Gastroesophageal sphincter (tissue), 4 donors: ENCODE results near the gene PRPSAP1. TPM values are rescaled to one million over a fixed set of nuclear protein-coding genes. Genes with fewer than 3 reads are reported as not detected.

Experiments
- ATAC-seq: fragments of 150-250 bp; one replicate; pipeline ENCODE4 v1.9.1; 2016; ENCODE audit warnings: mild to moderate bottlenecking, moderate library complexity
- H3K27ac ChIP-seq, 4 donors: fragments of 200-600 bp; sonication (generic) in 3 of 4; 1 replicate in 3 of 4; 2 replicates in 1 of 4; pipeline ENCODE4 v1.5.1; 2016 to 2019
- H3K27me3 ChIP-seq: fragments of 200-600 bp; sonication (generic); one replicate; pipeline ENCODE4 v1.5.1; 2019
- H3K36me3 ChIP-seq, 2 donors: fragments of 200-600 bp; sonication (generic); one replicate each; pipeline ENCODE4 v1.5.1; 2019; ENCODE audit warnings: control low read depth in 1 of 2
- H3K4me1 ChIP-seq, 3 donors: fragments of 200-600 bp; sonication (generic); 1 replicate in 2 of 3; 2 replicates in 1 of 3; pipeline ENCODE4 v1.5.1; 2016 to 2019; ENCODE audit warnings: control low read depth in 2 of 3
- H3K4me3 ChIP-seq, 2 donors: fragments of 200-600 bp; sonication (generic); one replicate each; pipeline ENCODE4 v1.5.1; 2019; ENCODE audit warnings: mild to moderate bottlenecking in 1 of 2, moderate library complexity in 1 of 2
- H3K9me3 ChIP-seq, 3 donors: fragments of 200-600 bp; sonication (generic); one replicate each; pipeline ENCODE4 v1.5.1; 2017 to 2019; ENCODE audit warnings: control low read depth in 2 of 3
- EP300 ChIP-seq: sonication (generic); formaldehyde crosslinking; IDR thresholded peaks from one replicate; pipeline ENCODE4 v1.6.1; 2017; ENCODE audit warnings: antibody characterized with exemption, mild to moderate bottlenecking
- POLR2A ChIP-seq, 2 donors: fragments of 450-650 bp; IDR thresholded peaks; one replicate each; pipeline ENCODE4 v1.6.1; 2017; ENCODE audit warnings: antibody characterized with exemption in 2 of 2, mild to moderate bottlenecking in 2 of 2, moderate library complexity in 1 of 2
- POLR2AphosphoS5 ChIP-seq: sonication (generic); formaldehyde crosslinking; IDR thresholded peaks from one replicate; pipeline ENCODE4 v1.6.1; 2017; ENCODE audit warnings: antibody characterized with exemption
- WGBS, 2 donors: methylation state at CpG; one replicate each; pipeline ENCODE4 v1.1.5; 2018; ENCODE audit warnings: low coverage in 1 of 2; 5-methylcytosine and 5-hydroxymethylcytosine counted together
- total RNA-seq, 4 donors: library from RNA; depleted of rRNA; stranded (reverse); fragments of >200 nt; gene quantifications; one replicate each; pipeline ENCODE4 v1.1.0, GENCODE V29; 2016
- TF ChIP-seq, protein P1 (sequence below), 4 experiments: fragments of 200-600 bp in 2 of 4; fragments of 450-650 bp in 2 of 4; sonication (generic) in 1 of 4; IDR thresholded peaks; one replicate each; pipeline ENCODE4 v1.5.1; 2017 to 2019; ENCODE audit warnings: antibody characterized with exemption in 4 of 4, mild to moderate bottlenecking in 2 of 4, moderate library complexity in 2 of 4

The PRPSAP1 gene
- total RNA-seq, 4 donors from 2014 or later: 44.7 to 48.5 (median 46.6) TPM

DNA sequence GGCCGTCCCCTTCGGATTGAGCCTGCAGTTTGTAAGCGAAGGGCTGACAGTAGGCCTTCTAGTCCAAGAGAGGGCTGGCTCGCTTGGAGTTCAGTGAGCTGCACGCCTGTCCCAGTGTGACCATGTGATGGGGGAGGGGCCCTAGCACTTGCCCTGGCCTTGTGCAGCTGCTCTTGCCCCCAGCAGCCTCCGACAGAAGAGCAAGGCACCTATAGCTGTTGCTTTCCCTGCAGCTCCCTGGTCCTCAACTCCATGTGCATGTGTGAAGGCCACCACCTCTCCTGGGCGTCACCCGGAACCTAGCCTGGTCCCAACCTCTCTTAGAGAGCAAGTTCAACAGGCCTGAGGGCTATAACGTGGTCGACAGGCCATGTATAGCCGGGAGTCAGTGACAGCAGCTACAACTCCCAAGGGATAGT lies 36.3 kb upstream of the PRPSAP1 start:
- Histone ChIP-seq H3K4me3 (no peak overlapping the region), H3K27me3 (peaks cover 10% of the 10 kb centered on the region), H3K4me1 (peaks cover 0 to 27% (median 9%) of the 10 kb centered on the region in 3 donors), H3K27ac (no peak overlapping the region), H3K36me3 (peaks cover 0 to 52% of the 10 kb centered on the region in 2 donors), H3K9me3 (no peaks in the 10 kb centered on the region)
- TF ChIP-seq, protein P1, sequence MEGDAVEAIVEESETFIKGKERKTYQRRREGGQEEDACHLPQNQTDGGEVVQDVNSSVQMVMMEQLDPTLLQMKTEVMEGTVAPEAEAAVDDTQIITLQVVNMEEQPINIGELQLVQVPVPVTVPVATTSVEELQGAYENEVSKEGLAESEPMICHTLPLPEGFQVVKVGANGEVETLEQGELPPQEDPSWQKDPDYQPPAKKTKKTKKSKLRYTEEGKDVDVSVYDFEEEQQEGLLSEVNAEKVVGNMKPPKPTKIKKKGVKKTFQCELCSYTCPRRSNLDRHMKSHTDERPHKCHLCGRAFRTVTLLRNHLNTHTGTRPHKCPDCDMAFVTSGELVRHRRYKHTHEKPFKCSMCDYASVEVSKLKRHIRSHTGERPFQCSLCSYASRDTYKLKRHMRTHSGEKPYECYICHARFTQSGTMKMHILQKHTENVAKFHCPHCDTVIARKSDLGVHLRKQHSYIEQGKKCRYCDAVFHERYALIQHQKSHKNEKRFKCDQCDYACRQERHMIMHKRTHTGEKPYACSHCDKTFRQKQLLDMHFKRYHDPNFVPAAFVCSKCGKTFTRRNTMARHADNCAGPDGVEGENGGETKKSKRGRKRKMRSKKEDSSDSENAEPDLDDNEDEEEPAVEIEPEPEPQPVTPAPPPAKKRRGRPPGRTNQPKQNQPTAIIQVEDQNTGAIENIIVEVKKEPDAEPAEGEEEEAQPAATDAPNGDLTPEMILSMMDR (IDR thresholded peaks at IDR 0.05): no peak
- TF ChIP-seq POLR2AphosphoS5 (no peak), POLR2A (IDR thresholded peaks at IDR 0.05) (no peak), EP300 (no peak)
- ATAC-seq: no peak
- WGBS, 2 donors: 54 to 81% methylated on average over 3 to 4 of the region's 11 CpGs

DNA sequence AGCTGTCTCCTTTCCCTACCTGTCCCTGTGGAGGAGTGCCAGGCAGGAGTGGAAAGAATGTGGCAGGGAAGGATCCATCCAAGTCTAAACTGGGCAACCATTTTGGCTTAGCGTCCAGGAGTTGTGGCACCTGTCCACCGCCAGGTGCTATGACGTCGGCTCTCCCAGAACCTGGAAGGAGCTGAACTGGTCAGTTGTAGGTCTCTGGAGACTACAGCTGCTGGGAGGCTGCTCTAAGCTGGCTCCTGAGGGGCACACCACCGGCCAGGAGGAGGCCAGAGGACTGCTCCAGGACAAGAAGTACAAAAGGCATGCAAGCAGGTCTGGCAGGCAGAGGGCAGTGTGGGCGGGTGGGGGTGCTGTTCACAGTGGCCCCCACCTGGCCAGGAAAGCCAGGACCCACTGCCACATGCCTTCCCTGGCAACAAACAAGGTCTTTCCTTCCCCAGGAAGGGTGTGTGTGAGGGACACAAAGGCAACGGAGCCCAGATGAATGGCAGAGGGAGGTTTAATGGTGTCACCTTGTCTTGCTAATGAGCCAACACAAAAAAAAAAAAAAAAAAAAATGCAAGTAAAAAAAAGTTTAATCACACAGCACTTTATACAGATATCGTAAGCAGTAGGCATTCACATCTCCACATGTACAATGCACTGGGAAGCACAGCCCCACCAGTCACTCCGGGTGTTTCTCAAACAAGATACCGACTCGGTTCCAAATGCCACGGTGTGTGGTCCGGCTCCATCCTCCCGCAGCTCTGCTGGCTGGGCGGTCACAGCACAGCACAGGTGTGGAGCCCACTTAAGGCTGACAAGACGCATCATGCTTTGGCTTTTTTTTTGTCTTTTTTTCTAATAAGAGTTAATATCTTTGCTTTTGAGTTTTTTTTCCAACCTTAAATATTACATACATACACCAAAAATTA lies 35.5 kb upstream of the PRPSAP1 start:
- Histone ChIP-seq H3K4me1 (peaks cover 0 to 35% (median 9%) of the 10 kb centered on the region in 3 donors), H3K36me3 (peaks cover 0 to 44% of the 10 kb centered on the region in 2 donors), H3K4me3 (no peak overlapping the region), H3K9me3 (no peaks in the 10 kb centered on the region), H3K27me3 (peaks cover 18% of the 10 kb centered on the region), H3K27ac (no peak overlapping the region)
- WGBS, 2 donors: 54 to 81% methylated on average over 9 of the region's 16 CpGs
- no peak for ATAC-seq
- TF ChIP-seq, protein P1 (IDR thresholded peaks at IDR 0.05): peak in 1 of 4 experiments; percentile 26
- TF ChIP-seq EP300: no peak

DNA sequence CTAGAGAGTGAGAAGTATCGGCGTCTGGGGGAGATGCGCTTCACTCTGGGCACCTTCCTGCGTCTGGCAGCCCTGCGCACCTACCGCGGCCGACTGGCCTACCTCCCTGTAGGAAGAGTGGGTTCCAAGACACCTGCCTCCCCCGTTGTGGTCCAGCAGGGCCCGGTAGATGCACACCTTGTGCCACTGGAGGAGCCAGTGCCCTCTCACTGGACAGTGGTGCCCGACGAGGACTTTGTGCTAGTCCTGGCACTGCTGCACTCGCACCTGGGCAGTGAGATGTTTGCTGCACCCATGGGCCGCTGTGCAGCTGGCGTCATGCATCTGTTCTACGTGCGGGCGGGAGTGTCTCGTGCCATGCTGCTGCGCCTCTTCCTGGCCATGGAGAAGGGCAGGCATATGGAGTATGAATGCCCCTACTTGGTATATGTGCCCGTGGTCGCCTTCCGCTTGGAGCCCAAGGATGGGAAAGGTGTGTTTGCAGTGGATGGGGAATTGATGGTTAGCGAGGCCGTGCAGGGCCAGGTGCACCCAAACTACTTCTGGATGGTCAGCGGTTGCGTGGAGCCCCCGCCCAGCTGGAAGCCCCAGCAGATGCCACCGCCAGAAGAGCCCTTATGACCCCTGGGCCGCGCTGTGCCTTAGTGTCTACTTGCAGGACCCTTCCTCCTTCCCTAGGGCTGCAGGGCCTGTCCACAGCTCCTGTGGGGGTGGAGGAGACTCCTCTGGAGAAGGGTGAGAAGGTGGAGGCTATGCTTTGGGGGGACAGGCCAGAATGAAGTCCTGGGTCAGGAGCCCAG lies 33.5 kb upstream of the PRPSAP1 start:
- H3K9me3 ChIP-seq: no peaks in the 10 kb centered on the region
- H3K36me3 ChIP-seq: peaks cover 0 to 24% of the 10 kb centered on the region in 2 donors
- no peak overlapping the region for H3K4me3 ChIP-seq
- H3K27ac ChIP-seq: no peak overlapping the region
- TF ChIP-seq POLR2A (IDR thresholded peaks at IDR 0.05) (no peak), POLR2AphosphoS5 (no peak), EP300 (no peak)
- TF ChIP-seq, protein P1 (IDR thresholded peaks at IDR 0.05): no peak
- no peak for ATAC-seq
- H3K4me1 ChIP-seq: peaks cover 0 to 56% (median 18%) of the 10 kb centered on the region in 3 donors
- no CpG with 5 or more reads among the region's 31 CpGs for WGBS, 2 donors
- H3K27me3 ChIP-seq: peaks cover 39% of the 10 kb centered on the region

DNA sequence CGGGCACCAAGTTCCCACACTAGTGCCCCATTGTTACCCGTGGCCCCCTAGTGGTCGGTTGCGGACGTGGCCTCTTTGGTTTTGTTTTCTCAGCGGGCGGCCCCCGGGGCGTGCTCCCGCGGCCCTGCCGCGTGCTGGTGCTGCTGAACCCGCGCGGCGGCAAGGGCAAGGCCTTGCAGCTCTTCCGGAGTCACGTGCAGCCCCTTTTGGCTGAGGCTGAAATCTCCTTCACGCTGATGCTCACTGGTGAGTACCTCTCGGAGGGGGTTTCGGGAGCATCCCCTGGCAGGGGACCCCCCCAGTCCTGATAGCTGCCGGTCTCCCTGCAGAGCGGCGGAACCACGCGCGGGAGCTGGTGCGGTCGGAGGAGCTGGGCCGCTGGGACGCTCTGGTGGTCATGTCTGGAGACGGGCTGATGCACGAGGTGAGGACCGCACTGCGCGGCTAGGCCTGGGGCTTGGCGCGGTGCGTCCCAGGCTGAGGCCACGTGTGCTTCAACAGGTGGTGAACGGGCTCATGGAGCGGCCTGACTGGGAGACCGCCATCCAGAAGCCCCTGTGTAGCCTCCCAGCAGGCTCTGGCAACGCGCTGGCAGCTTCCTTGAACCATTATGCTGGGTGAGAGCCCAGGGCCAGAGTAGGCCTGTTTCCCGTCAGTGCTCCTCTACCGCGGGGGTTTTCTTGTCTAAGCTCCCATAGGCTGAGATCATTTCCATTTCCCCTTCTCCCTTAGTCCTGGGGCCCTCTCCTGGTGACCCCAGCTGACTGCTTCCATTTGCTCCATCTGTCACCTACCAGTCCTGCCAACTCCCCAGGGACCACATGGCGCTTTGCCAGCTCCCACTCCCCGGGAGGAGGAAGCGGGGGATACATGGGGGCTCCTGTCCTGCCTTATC lies 32.4 kb upstream of the PRPSAP1 start:
- peaks cover 0 to 14% of the 10 kb centered on the region in 2 donors for H3K36me3 ChIP-seq
- WGBS, 2 donors: 41% methylated on average over 5 of the region's 52 CpGs; no CpG with 5 or more reads in 1 of the 2 donors
- H3K27me3 ChIP-seq: peaks cover 49% of the 10 kb centered on the region
- TF ChIP-seq POLR2AphosphoS5: no peak
- no peak for TF ChIP-seq POLR2A (IDR thresholded peaks at IDR 0.05)
- TF ChIP-seq, protein P1 (IDR thresholded peaks at IDR 0.05): peak in 3 of 4 experiments; percentile 80 to 91 (median 86)
- no peak for TF ChIP-seq EP300
- peak; percentile 42 for ATAC-seq
- H3K27ac ChIP-seq: peak overlapping the region in 3 of 4 donors; percentile 81 to 87 (median 83)
- peak overlapping the region; percentile 47 to 71 for H3K4me3 ChIP-seq
- H3K9me3 ChIP-seq: no peaks in the 10 kb centered on the region
- H3K4me1 ChIP-seq: peaks cover 0 to 66% (median 18%) of the 10 kb centered on the region in 3 donors
